Measurements from ENCODE around the gene PLPP4. TPM values are rescaled to one million over a fixed set of nuclear protein-coding genes. Genes with fewer than 3 reads are reported as not detected.

Gene PLPP4
- total and polyA plus RNA-seq, 11 donors, result 0.29 TPM; not detected in 10

- DNase-seq (no peak), ATAC-seq (no peak)
- H3K4me1 ChIP-seq, result no peaks in the 10 kb centered on the region
- H3K36me3 ChIP-seq, result no peaks in the 10 kb centered on the region
- no peak overlapping the region for H3K4me3 ChIP-seq
- no peak for TF ChIP-seq CTCF (IDR thresholded peaks at IDR 0.05)
- no peak for TF ChIP-seq POLR2A (IDR thresholded peaks at IDR 0.05)
- H3K27me3 ChIP-seq, result peaks cover 0 to 6% (median 0%) of the 10 kb centered on the region in 9 donors
- WGBS, 4 donors, result 75 to 85% (median 82%) methylated on average over 1 of the region's 1 CpG
- intact Hi-C loops (cut with DNase I), result no loop called here
- no peaks in the 10 kb centered on the region for H3K9me3 ChIP-seq
- no peak overlapping the region for H3K27ac ChIP-seq
These were observed 115.3 kb downstream of the PLPP4 start for GRCh38 chr10:120572307-120572706.

- 92 to 95% (median 94%) methylated on average over 2 of the region's 2 CpGs for WGBS, 4 donors
- TF ChIP-seq CTCF (IDR thresholded peaks at IDR 0.05) (no peak), POLR2A (IDR thresholded peaks at IDR 0.05) (no peak)
- Histone ChIP-seq H3K36me3 (no peaks in the 10 kb centered on the region), H3K4me3 (no peak overlapping the region), H3K4me1 (no peaks in the 10 kb centered on the region), H3K27ac (no peak overlapping the region), H3K27me3 (peaks cover 0 to 6% (median 0%) of the 10 kb centered on the region in 9 donors), H3K9me3 (no peaks in the 10 kb centered on the region)
- DNase-seq, result no peak
- intact Hi-C loops (cut with DNase I), result no loop called here
- ATAC-seq, result no peak
These were observed 116.3 kb downstream of the PLPP4 start for GRCh38 chr10:120573355-120573754.

- DNase-seq (no peak), ATAC-seq (no peak)
- H3K27ac ChIP-seq, result no peak overlapping the region
- H3K36me3 ChIP-seq, result no peaks in the 10 kb centered on the region
- intact Hi-C loops (cut with DNase I), result no loop called here
- no peaks in the 10 kb centered on the region for H3K9me3 ChIP-seq
- no peaks in the 10 kb centered on the region for H3K4me1 ChIP-seq
- no peak overlapping the region for H3K4me3 ChIP-seq
- peaks cover 0 to 6% (median 0%) of the 10 kb centered on the region in 9 donors for H3K27me3 ChIP-seq
- 87 to 89% (median 88%) methylated on average over 13 of the region's 13 CpGs for WGBS, 4 donors
- TF ChIP-seq CTCF (IDR thresholded peaks at IDR 0.05) (no peak), POLR2A (IDR thresholded peaks at IDR 0.05) (no peak)
These were observed 118.0 kb downstream of the PLPP4 start for GRCh38 chr10:120574981-120575380.

- Histone ChIP-seq H3K4me3 (no peak overlapping the region), H3K4me1 (no peaks in the 10 kb centered on the region), H3K27ac (no peak overlapping the region), H3K36me3 (no peaks in the 10 kb centered on the region), H3K9me3 (no peaks in the 10 kb centered on the region), H3K27me3 (peaks cover 0 to 6% (median 0%) of the 10 kb centered on the region in 9 donors)
- DNase-seq, result no peak
- no peak for ATAC-seq
- WGBS, 4 donors, result 72 to 82% (median 79%) methylated on average over 3 of the region's 3 CpGs
- TF ChIP-seq CTCF (IDR thresholded peaks at IDR 0.05) (no peak), POLR2A (IDR thresholded peaks at IDR 0.05) (no peak)
- intact Hi-C loops (cut with DNase I), result no loop called here
These were observed 118.4 kb downstream of the PLPP4 start for GRCh38 chr10:120575411-120575810.
